D721Med (cell line): Measurements from ENCODE around the gene GALR1.

Source experiments
- DNase-seq: peaks from one replicate; pipeline ENCODE4 v3.0.0; 2011; ENCODE audit warnings: low spot score; ENCODE audit not compliant: insufficient read length
- FAIRE-seq: peaks from 2 replicates; lab custom pipeline; 2011; peaks lifted over from hg19 to GRCh38; lab: Jason Lieb, UNC
- CTCF ChIP-seq: IDR thresholded peaks from 2 replicates; pipeline ENCODE4 v1.5.1; 2012; ENCODE audit warnings: mild to moderate bottlenecking, control low read depth; ENCODE audit not compliant: insufficient read depth; ENCODE audit errors: missing control alignments

Gene GALR1

DNA sequence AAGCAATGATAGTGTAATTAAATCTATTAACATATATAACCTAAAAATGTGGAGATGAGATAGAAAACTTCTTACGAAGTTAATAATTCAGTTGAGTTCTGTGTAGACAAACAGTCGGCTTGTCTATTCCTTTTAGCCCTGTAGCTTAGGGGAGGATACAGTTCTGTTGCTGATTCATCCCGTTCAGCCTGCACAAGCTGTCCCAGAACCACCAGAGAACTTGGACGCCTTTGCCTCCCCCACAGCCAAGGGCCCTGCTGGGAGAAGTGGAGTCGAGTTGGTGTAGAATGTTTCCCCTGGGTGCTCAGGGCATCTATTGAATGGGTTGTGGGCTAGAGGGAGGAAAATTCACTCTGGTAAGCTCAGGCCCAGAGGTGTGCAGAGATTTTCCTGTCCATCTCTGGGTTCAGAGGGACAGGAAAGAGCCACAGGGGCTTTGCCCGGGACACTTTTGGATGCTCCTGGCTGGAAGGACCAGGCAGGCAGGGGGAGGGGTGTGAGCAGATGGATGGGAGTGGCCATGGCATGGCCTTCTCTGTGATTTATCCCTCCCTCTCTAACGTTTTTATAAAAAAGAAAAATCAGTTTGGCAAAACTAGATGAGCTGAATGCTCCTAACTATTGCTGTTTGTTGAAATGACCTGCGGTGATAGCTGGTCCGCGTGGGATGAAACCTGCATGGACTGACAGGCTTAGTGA lies 42.8 kb upstream of the GALR1 start:
- FAIRE-seq, result no peak
- no peak for TF ChIP-seq CTCF
- DNase-seq, result no peak

DNA sequence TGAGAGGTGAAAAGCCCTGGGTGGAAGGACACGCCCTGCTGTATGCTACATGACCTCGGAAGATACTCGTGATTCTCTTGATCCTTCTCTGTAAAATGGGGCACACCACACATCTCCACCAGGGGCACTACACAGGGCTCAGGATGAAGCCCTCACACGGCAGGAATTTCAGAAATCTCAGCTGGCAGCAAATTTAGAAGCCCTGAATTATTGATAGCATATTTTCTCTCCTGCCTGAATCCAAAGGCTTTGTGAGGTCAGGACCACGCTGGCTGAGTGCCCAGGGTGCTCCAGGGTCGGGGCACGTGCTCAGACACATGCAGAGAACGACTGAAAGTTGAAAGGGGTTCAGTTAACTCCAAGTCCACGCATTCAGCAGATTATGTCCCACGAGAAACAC lies 42.1 kb upstream of the GALR1 start:
- FAIRE-seq (peak; percentile 77), DNase-seq (no peak)
- no peak for TF ChIP-seq CTCF

DNA sequence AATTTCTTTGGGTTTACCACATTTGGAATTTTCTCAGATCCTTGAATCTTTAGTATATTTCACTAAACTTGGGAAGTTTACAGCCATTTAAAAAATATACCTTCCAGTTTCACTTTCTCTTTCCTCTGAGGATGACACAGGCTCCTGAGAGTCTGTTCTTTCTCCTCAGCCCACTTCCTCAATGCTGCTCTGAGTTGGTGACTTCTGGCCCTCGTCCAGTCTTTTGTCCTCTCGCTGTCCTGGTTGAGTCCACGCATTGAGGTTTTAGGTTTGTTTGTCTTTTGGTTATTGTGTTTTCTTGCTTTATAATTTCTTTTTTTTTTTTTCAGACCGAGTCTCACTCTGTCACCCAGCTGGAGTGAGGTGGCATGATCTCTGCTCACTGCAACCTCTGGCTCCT lies 40.7 kb upstream of the GALR1 start:
- DNase-seq, result no peak
- no peak for FAIRE-seq
- TF ChIP-seq CTCF, result no peak

DNA sequence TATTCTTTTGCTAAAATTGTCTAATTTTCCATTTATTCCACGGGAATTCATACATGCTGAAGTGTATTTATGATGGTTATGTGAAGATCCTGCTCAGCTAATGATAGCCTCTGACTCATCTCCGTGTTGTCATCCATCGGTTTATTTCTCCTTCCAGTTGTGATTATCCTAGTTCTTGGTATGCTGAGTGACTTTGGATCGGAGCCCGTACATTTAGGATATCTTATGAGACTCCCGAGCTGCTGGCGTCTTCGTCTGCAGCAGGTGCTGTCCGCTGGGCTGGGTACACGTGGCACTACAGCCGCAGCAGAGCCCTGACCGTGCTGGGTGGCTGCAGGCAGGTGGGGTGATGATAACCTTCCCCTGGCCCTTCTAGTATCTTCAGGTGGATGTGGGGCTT lies 40.1 kb upstream of the GALR1 start:
- DNase-seq (no peak), FAIRE-seq (no peak)
- TF ChIP-seq CTCF, result no peak

DNA sequence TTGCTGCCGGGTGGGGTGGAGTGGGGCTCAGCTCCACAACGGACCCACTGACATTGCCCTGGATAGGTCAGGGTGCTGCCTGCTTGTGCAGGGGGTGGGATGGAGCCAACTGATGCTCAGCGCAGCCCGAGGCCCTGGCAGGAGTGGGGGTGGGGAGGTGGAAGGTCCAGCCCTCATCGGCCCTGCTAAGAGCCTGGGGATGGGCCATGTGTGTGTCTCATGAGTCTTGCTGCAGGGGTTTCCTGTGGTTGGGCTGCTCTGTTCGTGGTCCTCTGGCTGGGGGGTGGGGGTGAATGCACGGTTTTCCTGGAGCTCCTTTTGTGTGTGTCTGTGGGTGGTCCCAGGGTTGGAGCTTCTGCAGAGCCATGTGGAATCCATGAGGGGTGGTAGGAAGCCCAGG lies 39.4 kb upstream of the GALR1 start:
- DNase-seq (no peak), FAIRE-seq (no peak)
- no peak for TF ChIP-seq CTCF

DNA sequence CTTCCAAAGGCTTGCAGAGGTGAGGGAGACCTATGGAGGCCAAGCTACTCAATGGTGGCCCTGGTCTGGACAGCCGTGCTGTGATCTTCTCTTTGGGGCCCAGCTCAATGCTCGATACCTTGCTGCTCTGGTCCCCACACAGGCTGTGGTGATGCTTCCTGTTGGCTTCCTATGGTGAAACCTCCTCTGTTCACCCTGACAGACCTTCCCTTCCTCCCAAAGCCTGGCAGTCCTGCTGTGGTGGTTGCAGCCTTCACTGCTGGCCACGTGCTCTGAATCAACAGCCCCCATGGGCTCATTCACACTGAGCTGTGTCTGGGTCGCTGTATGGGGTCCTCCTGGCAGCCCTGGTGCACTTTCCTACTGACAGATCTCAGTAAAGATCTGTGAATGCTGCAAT lies 31.0 kb upstream of the GALR1 start:
- FAIRE-seq (no peak), DNase-seq (no peak)
- TF ChIP-seq CTCF, result no peak

DNA sequence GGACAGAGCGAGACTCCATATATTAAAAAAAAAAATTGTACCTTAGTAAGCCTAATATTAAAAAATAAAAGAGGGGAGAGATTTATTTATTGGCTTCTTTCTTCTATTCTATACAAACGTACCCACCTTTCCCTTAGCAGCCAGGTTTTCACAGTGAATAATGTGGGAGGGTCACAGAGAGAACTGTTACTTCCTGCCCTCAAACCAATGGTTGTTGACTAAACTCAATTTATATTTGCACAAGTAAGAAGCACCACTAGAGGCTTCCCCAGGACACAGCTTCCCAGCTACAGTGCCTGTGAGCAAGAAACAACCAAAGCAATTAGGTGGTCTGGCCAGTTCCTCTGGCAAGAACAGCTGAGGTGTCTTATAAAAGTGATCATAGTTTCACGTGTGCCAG lies 28.9 kb upstream of the GALR1 start:
- no peak for DNase-seq
- no peak for TF ChIP-seq CTCF
- no peak for FAIRE-seq
